Muscle of leg (tissue), 11 donors: ENCODE measurements around the gene RGL3. TPM values are rescaled to one million over a fixed set of nuclear protein-coding genes. Genes with fewer than 3 reads are reported as not detected.
A peak's percentile ranks its signal among the peaks of the same experiment; 100 is the strongest.
"Not testable (repeated sequence)": the region's sequence is repeated elsewhere in the genome, so short reads cannot be mapped to it uniquely, and the experiment has no call there.

Source experiments
- DNase-seq: peaks from one replicate; pipeline ENCODE4 v3.0.0; 2013
- H3K27ac ChIP-seq: one replicate; pipeline ENCODE4 v1.5.1; 2013; ENCODE audit warnings: mild to moderate bottlenecking, low read length, control low read depth
- H3K27me3 ChIP-seq: one replicate; pipeline ENCODE4 v1.6.1; 2013; ENCODE audit warnings: low read length; ENCODE audit not compliant: control insufficient read depth, insufficient read depth
- H3K36me3 ChIP-seq: one replicate; pipeline ENCODE4 v1.6.1; 2013; ENCODE audit warnings: low read length; ENCODE audit not compliant: control insufficient read depth, insufficient read depth
- H3K4me1 ChIP-seq: one replicate; pipeline ENCODE4 v1.6.1; 2013; ENCODE audit warnings: low read length; ENCODE audit not compliant: control insufficient read depth, insufficient read depth
- H3K4me3 ChIP-seq: one replicate; pipeline ENCODE4 v1.5.1; 2013; ENCODE audit warnings: low read length, control low read depth
- H3K9me3 ChIP-seq: replicated peaks from 2 replicates; pipeline ENCODE4 v1.6.1; 2013; ENCODE audit warnings: low read depth, low read length; ENCODE audit not compliant: control insufficient read depth
- WGBS: methylation state at CpG from one replicate; pipeline ENCODE4 v1.1.5; 2013; ENCODE audit warnings: missing lambda C conversion rate; ENCODE audit not compliant: insufficient coverage; 5-methylcytosine and 5-hydroxymethylcytosine counted together
- polyA plus RNA-seq, 8 donors: library from polyadenylated mRNA; unstranded; fragments of 120-200 nt; gene quantifications; one replicate each; pipeline versions ENCODE4 v1.2.1 to v1.2.3, GENCODE V29; 2013; ENCODE audit warnings: inconsistent platforms in 1 of 8, low replicate concordance in 1 of 8; ENCODE audit not compliant: insufficient read length in 8 of 8, insufficient read depth in 1 of 8
- total RNA-seq: library from RNA; stranded (reverse); fragments of 120-200 nt; gene quantifications from one replicate; pipeline ENCODE4 v1.2.4, GENCODE V29; 2013

RGL3 gene
- total and polyA plus RNA-seq, 9 donors, result 0.12 to 2.3 (median 0.38) TPM

DNA sequence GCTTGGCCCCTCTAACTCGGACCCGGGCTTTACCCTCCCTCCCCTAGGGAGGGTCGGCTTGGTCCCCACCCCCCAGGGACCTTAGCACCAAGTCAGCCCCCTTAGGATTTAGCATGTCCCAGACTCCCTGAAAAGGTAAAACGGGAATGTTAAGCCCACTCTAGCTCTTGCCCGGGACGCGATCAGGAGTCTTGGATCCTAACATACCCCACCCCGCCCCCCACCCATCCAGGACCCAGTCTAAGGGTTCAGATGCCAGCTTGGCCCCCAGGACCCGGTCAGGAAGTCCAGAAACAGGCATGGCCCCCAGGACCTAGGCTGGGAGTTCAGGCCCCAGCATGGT, 35.4 kb downstream of the RGL3 start:
- H3K27ac ChIP-seq, result no peak overlapping the region
- H3K9me3 ChIP-seq, result no peaks in the 10 kb centered on the region
- peak overlapping the region; percentile 36 for H3K4me3 ChIP-seq
- H3K4me1 ChIP-seq, result peaks cover 32% of the 10 kb centered on the region
- peaks cover 32% of the 10 kb centered on the region for H3K27me3 ChIP-seq
- no peak for DNase-seq
- 0% methylated on average over 9 of the region's 9 CpGs for WGBS
- no peaks in the 10 kb centered on the region for H3K36me3 ChIP-seq

- Histone ChIP-seq H3K27ac (no peak overlapping the region), H3K9me3 (no peaks in the 10 kb centered on the region), H3K4me3 (peak overlapping the region; percentile 36), H3K27me3 (peaks cover 32% of the 10 kb centered on the region), H3K36me3 (peaks cover under 1% of the 10 kb centered on the region), H3K4me1 (peaks cover 32% of the 10 kb centered on the region)
- peak; percentile 39 for DNase-seq
- under 1% methylated on average over 57 of the region's 65 CpGs for WGBS
Observed at GRCh38 chr19:11382898-11383705, 36.0 kb downstream of the RGL3 start.

GRCh38 chr19:11380653-11381537, 38.2 kb downstream of the RGL3 start:
- Histone ChIP-seq H3K4me1 (peaks cover 36% of the 10 kb centered on the region), H3K27me3 (peaks cover 32% of the 10 kb centered on the region), H3K36me3 (peaks cover 6% of the 10 kb centered on the region), H3K9me3 (no peaks in the 10 kb centered on the region), H3K4me3 (peak overlapping the region; percentile 84), H3K27ac (peak overlapping the region; percentile 84)
- 2% methylated on average over 52 of the region's 54 CpGs for WGBS
- peak; percentile 99 for DNase-seq

- no peaks in the 10 kb centered on the region for H3K9me3 ChIP-seq
- H3K27me3 ChIP-seq, result peaks cover 32% of the 10 kb centered on the region
- H3K4me1 ChIP-seq, result peaks cover 44% of the 10 kb centered on the region
- H3K36me3 ChIP-seq, result peaks cover 6% of the 10 kb centered on the region
- H3K27ac ChIP-seq, result no peak overlapping the region
- no peak overlapping the region for H3K4me3 ChIP-seq
- WGBS, result 94% methylated on average over 6 of the region's 7 CpGs
- DNase-seq, result no peak
Observed at GRCh38 chr19:11379857-11380350, 39.2 kb downstream of the RGL3 start.

DNA sequence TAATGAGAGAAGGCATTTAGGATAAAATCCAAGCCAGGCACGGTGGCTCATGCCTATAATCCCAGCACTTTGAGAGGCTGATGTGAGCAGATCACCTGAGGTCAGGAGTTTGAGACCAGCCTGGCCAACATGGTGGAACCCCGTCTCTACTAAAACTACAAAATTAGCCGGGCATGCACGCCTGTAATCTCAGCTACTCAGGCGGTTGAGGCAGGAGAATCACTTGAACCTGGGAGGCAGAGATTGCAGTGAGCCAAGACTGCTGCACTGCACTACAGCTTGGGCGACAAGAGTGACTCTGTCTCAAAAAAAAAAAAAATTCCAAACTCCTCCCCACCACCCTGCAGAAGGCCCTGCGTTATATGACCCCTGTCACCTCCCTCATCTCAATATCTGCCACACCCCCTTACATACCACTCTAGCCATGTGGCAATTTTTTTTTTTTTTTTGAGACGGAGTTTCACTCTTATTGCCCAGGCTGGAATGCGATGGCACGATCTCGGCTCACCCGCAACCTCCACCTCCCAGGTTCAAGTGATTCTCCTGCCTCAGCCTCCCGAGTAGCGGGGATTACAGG, 39.8 kb downstream of the RGL3 start:
- DNase-seq, H3K36me3 ChIP-seq, H3K9me3 ChIP-seq, H3K27ac ChIP-seq, H3K4me3 ChIP-seq: not testable (repeated sequence)
- Histone ChIP-seq H3K4me1 (peaks cover 44% of the 10 kb centered on the region), H3K27me3 (peaks cover 31% of the 10 kb centered on the region)
- 83% methylated on average over 9 of the region's 14 CpGs for WGBS

DNA sequence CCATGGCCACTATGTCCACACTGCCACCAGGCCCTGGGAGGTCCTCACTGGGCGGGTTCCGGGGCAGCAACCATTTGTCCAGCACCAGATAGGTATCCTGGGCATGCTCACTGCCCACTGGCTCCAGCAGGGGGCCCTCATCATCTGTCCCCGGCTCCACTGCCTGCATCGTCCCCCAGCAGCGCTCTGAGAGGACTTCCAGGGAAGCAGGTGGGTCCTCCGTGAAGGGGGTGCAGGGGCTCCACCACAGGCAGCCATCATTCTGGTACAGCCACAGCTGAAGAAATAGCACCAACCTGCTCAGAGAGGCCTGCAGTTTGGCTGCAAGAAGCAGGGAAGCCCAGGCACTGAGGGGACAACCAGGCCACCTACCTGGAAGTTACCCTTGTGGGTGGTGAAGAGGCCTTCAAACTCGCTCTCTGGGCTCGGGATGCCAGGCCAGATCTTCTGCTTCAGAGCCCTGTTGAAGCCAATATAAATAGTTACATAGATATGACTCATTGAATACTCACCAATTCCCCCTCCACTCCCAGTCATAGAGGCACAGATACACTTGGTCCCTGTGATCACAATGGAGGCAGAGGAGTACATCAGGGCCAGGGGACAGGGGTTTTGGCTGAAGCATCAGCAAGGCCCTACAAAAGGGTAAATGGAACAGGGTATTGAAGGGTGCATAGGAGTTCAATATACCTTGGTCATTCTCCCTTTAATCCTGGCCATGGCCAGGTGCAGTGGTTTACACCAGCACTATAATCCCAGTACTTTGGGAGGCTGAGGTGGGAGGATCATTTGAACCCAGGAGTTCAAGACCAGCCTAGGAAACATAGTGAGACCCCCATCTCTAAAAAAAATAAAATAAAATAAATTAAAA, 40.6 kb downstream of the RGL3 start:
- Histone ChIP-seq H3K36me3 (peaks cover 6% of the 10 kb centered on the region), H3K9me3 (no peaks in the 10 kb centered on the region), H3K27ac (no peak overlapping the region), H3K4me3 (no peak overlapping the region), H3K27me3 (peaks cover 23% of the 10 kb centered on the region), H3K4me1 (peaks cover 42% of the 10 kb centered on the region)
- WGBS, result 23% methylated on average over 6 of the region's 8 CpGs
- DNase-seq, result no peak

DNA sequence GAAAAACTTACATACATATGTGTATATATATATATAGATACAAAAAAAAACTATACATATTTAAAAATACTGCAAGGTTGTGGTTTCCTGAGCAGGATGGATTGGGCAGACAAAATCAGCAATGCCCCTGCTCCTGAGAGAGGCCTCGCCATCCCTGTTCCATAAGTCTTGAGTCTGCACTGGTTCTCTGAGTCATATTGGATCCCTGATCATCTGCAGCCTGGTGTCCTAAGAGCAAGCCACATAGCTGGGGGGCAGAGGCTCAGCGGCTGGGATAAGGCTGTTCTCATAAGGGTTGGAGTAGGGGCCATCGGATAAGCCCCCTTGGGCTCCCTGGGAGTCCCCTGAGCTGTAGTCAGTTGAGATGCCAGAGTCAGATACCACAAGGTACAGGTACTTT, 41.4 kb downstream of the RGL3 start:
- Histone ChIP-seq H3K27ac (no peak overlapping the region), H3K9me3 (no peaks in the 10 kb centered on the region), H3K36me3 (peaks cover 6% of the 10 kb centered on the region), H3K4me3 (no peak overlapping the region), H3K4me1 (peaks cover 34% of the 10 kb centered on the region), H3K27me3 (peaks cover 15% of the 10 kb centered on the region)
- 97% methylated on average over 2 of the region's 3 CpGs for WGBS
- no peak for DNase-seq

GRCh38 chr19:11377237-11377636, 41.9 kb downstream of the RGL3 start:
- peaks cover 32% of the 10 kb centered on the region for H3K4me1 ChIP-seq

DNA sequence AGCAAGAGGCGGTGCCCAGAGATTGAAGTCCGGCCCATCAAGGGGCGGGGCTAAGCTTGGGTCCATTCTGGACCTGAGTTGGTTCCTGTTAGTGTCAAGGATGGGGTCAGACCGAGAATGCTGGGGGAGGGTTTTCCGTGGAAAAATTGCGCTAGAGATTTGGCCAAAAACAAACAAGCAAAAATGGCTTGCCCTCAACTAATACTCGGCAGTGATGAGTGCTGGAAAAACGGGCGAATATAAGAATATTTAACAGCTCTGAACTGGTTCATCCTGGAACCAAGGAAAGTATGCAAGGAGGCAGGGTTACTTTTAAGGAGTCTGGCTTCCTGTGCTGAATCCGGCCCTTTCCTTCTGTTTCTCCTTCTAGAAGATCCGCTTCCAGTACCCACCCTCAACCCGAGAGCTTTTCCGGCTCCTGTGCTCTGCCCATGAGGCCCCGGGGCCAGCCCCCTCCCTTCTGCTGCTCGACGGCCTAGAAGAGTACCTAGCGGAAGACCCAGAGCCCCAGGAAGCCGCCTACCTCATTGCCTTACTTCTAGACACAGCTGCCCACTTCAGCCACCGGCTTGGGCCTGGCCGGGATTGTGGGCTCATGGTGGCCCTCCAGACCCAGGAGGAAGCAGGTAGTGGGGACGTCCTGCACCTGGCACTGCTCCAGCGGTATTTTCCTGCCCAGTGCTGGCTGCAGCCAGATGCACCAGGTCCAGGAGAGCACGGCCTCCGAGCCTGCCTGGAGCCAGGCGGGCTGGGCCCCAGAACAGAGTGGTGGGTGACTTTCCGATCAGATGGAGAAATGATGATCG, 43.8 kb downstream of the RGL3 start:
- WGBS, result 18% methylated on average over 20 of the region's 27 CpGs

More at GRCh38 chr19:11377237-11377636, 41.9 kb downstream of the RGL3 start:
- peaks cover 10% of the 10 kb centered on the region for H3K27me3 ChIP-seq
- H3K36me3 ChIP-seq, result peaks cover 6% of the 10 kb centered on the region
- no peak overlapping the region for H3K4me3 ChIP-seq
- no peaks in the 10 kb centered on the region for H3K9me3 ChIP-seq
- DNase-seq, result peak; percentile 56
- H3K27ac ChIP-seq, result peak overlapping the region; percentile 13

More for the DNA sequence above, 43.8 kb downstream of the RGL3 start:
- Histone ChIP-seq H3K27me3 (no peaks in the 10 kb centered on the region), H3K4me3 (peak overlapping the region; percentile 86), H3K36me3 (peaks cover 6% of the 10 kb centered on the region), H3K27ac (peak overlapping the region; percentile 94), H3K9me3 (no peaks in the 10 kb centered on the region), H3K4me1 (peaks cover 19% of the 10 kb centered on the region)
- no peak for DNase-seq
